ENCODE data around the gene CUEDC1. TPM values are rescaled to one million over a fixed set of nuclear protein-coding genes. Genes with fewer than 3 reads are reported as not detected.

Gene CUEDC1
- total and polyA plus RNA-seq, 2 of the 13 experiments (the other 11 are each of a cell fraction or from before 2014, with no cell fraction given) = 7.4 to 12.9 TPM

DNA sequence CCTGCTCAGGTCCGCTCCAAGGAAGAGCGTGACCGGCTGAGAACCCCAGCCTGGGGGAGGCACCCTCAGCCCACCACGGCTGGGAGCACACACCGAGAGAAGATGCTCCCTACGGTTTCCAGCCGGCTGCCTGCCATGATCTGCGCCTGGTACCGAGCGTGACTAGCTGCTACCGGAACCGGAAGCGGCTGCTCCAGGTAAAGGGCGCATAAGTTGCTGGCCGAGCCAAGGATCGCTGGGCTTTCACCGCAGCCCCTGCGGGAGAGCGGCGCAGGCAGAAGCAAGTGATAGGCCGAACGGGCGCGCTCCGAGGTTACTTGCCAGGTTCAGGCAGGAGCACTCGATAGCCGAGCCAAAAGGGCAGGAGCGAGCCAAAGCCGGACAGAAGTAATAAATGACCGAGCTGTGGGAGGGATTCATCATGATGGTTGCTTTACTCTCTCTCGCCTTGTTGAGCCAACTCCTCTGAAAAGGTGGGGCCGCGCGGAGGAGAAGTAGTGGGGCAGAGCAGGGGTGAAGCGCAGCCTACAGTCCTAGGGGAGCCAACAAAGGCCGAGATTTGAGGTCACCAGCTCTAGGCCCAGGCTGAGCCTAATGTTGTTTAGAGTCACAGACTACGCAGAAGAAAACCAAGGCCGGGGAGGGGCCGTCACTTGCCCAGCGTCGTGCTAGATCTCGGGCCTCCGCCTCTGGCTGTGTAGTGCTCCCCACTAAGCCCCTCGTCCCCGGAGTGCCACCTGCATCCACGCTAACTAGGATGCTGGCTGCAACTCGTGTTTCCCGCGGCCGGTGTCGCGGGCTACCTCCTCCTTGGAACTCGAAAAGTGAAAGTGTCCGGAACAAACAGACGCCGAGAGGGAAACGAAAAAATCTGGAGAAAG, 105.1 kb downstream of the CUEDC1 start, which contains the start of gene MRPS23 (continued):
- TF ChIP-seq, protein P1, sequence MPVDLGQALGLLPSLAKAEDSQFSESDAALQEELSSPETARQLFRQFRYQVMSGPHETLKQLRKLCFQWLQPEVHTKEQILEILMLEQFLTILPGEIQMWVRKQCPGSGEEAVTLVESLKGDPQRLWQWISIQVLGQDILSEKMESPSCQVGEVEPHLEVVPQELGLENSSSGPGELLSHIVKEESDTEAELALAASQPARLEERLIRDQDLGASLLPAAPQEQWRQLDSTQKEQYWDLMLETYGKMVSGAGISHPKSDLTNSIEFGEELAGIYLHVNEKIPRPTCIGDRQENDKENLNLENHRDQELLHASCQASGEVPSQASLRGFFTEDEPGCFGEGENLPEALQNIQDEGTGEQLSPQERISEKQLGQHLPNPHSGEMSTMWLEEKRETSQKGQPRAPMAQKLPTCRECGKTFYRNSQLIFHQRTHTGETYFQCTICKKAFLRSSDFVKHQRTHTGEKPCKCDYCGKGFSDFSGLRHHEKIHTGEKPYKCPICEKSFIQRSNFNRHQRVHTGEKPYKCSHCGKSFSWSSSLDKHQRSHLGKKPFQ (CRISPR knock-in tag; IDR thresholded peaks at IDR 0.05; ENCODE audit: insufficient replicate concordance) = peak; percentile 89
- TF ChIP-seq, protein P2, sequence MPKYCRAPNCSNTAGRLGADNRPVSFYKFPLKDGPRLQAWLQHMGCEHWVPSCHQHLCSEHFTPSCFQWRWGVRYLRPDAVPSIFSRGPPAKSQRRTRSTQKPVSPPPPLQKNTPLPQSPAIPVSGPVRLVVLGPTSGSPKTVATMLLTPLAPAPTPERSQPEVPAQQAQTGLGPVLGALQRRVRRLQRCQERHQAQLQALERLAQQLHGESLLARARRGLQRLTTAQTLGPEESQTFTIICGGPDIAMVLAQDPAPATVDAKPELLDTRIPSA (CRISPR knock-in tag; IDR thresholded peaks at IDR 0.05; ENCODE audit: borderline replicate concordance) = peak; percentile 92; the same call in 1 of the 2 replicates
- peak; percentile 99 for TF ChIP-seq CBFB (CRISPR knock-in tag; IDR thresholded peaks at IDR 0.05)
- peak; percentile 82 for TF ChIP-seq ZNF83 (CRISPR knock-in tag; IDR thresholded peaks at IDR 0.05; ENCODE audit: borderline replicate concordance)
- TF ChIP-seq FOXM1 (CRISPR knock-in tag; IDR thresholded peaks at IDR 0.05) = no peak; the same call in 1 of the 2 replicates
- TF ChIP-seq NCOA2 (CRISPR knock-in tag; IDR thresholded peaks at IDR 0.05) = peak; percentile 82; the same call in 1 of the 2 replicates
- TF ChIP-seq SALL1 (CRISPR knock-in tag; IDR thresholded peaks at IDR 0.05) = peak; percentile 98
- TF ChIP-seq, protein P3, sequence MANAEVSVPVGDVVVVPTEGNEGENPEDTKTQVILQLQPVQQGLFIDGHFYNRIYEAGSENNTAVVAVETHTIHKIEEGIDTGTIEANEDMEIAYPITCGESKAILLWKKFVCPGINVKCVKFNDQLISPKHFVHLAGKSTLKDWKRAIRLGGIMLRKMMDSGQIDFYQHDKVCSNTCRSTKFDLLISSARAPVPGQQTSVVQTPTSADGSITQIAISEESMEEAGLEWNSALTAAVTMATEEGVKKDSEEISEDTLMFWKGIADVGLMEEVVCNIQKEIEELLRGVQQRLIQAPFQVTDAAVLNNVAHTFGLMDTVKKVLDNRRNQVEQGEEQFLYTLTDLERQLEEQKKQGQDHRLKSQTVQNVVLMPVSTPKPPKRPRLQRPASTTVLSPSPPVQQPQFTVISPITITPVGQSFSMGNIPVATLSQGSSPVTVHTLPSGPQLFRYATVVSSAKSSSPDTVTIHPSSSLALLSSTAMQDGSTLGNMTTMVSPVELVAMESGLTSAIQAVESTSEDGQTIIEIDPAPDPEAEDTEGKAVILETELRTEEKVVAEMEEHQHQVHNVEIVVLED (CRISPR knock-in tag; IDR thresholded peaks at IDR 0.05; ENCODE audit: borderline replicate concordance) = peak; percentile 99
- TF ChIP-seq, protein P4, sequence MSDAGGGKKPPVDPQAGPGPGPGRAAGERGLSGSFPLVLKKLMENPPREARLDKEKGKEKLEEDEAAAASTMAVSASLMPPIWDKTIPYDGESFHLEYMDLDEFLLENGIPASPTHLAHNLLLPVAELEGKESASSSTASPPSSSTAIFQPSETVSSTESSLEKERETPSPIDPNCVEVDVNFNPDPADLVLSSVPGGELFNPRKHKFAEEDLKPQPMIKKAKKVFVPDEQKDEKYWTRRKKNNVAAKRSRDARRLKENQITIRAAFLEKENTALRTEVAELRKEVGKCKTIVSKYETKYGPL (CRISPR knock-in tag; IDR thresholded peaks at IDR 0.05) = no peak; the same call in 1 of the 2 replicates
- no peak for TF ChIP-seq DPF2 (CRISPR knock-in tag; IDR thresholded peaks at IDR 0.05; ENCODE audit: borderline replicate concordance, low read depth)
- TF ChIP-seq, protein P5, sequence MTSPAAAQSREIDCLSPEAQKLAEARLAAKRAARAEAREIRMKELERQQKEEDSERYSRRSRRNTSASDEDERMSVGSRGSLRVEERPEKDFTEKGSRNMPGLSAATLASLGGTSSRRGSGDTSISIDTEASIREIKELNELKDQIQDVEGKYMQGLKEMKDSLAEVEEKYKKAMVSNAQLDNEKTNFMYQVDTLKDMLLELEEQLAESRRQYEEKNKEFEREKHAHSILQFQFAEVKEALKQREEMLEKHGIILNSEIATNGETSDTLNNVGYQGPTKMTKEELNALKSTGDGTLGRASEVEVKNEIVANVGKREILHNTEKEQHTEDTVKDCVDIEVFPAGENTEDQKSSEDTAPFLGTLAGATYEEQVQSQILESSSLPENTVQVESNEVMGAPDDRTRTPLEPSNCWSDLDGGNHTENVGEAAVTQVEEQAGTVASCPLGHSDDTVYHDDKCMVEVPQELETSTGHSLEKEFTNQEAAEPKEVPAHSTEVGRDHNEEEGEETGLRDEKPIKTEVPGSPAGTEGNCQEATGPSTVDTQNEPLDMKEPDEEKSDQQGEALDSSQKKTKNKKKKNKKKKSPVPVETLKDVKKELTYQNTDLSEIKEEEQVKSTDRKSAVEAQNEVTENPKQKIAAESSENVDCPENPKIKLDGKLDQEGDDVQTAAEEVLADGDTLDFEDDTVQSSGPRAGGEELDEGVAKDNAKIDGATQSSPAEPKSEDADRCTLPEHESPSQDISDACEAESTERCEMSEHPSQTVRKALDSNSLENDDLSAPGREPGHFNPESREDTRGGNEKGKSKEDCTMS (CRISPR knock-in tag; conservative IDR thresholded peaks at IDR 0.05) = peak; percentile 88; the same call in 1 of the 2 replicates
- TF ChIP-seq, protein P6, sequence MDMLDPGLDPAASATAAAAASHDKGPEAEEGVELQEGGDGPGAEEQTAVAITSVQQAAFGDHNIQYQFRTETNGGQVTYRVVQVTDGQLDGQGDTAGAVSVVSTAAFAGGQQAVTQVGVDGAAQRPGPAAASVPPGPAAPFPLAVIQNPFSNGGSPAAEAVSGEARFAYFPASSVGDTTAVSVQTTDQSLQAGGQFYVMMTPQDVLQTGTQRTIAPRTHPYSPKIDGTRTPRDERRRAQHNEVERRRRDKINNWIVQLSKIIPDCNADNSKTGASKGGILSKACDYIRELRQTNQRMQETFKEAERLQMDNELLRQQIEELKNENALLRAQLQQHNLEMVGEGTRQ (IDR thresholded peaks at IDR 0.05; ENCODE audit: low read depth, low read length) = no peak
- TF ChIP-seq, protein P6 (CRISPR knock-in tag; IDR thresholded peaks at IDR 0.05; ENCODE audit: borderline replicate concordance) = no peak; the same call in 1 of the 2 replicates
- TF ChIP-seq RCOR2 (CRISPR knock-in tag; IDR thresholded peaks at IDR 0.05) = peak; percentile 83
- no peak for TF ChIP-seq NFE2L2 (IDR thresholded peaks at IDR 0.05; ENCODE audit: low read length)
- TF ChIP-seq ZZZ3 (CRISPR knock-in tag; IDR thresholded peaks at IDR 0.05; ENCODE audit: borderline replicate concordance) = peak; percentile 98; the same call in 1 of the 2 replicates
- no peak for TF ChIP-seq IKZF4 (CRISPR knock-in tag; IDR thresholded peaks at IDR 0.05; ENCODE audit: borderline replicate concordance, low read depth, not compliant biosample characterization)
- no peak; the same call in 1 of the 2 replicates for TF ChIP-seq ZNF775 (CRISPR knock-in tag; IDR thresholded peaks at IDR 0.05; ENCODE audit: borderline replicate concordance)

All from HepG2 (cell line).